ENCODE measurements around the gene DGKH.

DGKH gene

DNA sequence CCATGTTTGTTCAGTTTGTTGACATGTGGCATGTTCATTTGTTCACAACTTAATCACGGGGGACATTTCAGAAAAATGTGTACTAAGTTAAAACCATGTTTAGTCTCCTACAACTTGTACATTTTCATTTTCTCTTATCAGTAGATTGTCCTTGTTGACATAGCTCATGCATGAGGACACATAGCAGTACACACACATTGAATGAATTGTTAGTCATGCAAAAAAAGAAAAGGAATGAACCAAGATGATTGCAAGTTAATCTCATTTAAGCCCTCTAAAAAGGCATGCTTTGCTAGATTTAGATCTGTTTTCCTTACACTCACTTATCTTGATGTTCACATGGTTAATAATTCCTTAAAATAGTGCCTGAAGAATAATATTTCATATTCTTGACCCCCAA, 185.3 kb downstream of the DGKH start:
- no peak for DNase-seq (ENCODE audit: low read depth)

GRCh38 chr13:42239161-42239560, 190.7 kb downstream of the DGKH start:
- DNase-seq (ENCODE audit: low read depth): no peak

DNA sequence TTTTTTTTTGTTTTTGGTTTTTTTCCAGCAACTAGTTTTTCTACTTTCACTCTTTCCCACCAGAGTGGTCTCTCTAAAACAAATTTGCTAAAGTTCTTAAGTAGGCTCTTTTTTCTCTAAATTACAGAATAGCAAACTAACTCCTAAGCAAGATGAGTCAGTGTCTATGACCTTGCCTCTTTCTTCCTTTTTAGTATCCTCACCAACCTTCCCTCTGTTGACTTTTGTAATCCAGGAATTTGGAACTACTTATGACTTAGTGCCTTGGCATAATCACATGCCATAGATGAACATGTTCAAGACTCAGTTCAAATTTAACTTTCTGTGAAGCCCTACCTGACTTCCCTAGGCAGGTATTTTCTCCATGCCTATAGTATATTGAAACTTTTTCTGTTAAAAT, 191.2 kb downstream of the DGKH start:
- DNase-seq (ENCODE audit: low read depth): no peak

DNA sequence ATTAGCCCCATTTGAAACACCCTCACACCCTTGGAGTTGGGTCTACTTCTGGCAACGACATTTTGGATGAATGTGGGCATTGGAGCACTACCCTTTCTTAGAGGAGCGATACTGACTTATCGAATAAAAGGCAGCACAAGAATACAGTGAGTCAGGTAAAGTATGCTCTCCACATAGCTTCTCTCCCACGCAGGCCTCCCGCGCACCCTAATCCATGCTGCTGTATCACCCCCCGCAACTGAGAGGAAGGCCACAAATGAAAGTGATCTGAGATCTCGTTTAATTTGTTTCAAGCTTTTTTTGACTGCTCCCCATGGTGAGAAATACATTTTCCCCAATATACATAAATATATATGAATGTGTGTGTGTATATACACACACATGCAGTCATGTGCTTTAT, 198.1 kb downstream of the DGKH start:
- DNase-seq (ENCODE audit: low read depth): no peak

DNA sequence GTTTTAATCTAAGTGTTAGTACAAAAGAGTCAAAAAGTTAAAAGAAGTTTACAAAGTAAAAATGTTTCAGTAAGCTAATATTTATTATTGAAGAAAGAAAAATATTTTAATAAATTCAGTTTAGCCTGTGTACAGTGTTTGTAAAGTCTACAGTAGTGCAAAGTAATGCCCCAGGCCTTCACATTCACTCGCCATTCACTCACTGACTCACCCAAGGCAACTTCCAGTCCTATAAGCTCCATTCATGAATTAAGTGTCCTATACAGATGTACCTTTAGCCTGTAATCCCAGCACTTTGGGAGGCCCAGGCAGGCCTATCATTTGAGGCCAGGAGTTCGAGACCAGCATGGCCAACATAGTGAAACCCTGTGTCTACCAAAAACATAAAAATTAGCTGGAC, 199.4 kb downstream of the DGKH start:
- DNase-seq (ENCODE audit: low read depth): no peak

- DNase-seq (ENCODE audit: low read depth): no peak
Measured at GRCh38 chr13:42255886-42256285, 207.4 kb downstream of the DGKH start.

DNA sequence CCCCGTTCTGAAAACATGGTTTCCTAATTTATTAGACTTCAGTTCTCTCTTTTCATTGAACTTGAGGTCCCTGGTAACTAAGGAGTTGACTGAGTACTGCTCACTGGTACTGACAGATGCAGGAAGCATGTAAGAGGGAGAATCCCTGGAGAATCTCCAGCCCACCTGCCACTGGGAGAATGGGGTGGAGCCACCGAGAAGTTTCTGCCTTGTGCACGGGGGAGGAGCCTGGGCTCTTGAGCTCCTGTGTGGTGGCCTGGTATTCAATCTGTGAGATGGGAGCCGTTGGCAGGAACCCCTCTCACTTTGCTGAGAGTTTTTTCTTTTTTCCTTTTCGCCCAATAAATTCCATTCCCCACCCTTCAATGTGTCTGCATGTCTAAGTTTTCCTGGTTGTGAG, 210.3 kb downstream of the DGKH start:
- DNase-seq (ENCODE audit: low read depth): no peak

DNA sequence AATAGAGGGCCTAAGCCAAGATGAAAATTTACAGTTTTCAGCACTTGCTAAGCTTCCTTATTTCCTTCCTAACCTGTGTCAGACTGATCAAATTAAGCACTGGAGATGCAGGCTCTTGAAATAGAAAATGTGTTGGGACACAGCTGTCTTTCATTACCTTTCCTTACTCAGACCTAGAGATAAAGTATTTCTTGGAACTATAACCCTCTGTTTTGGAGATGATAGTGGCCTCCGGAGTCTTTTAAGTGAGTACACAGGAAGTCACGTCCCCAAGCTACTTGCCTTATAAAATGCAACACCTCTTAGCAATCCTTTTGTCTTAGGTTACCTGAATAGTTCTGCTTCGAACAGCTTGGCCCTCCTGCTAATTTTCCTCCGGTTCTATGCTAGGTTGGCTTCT, 211.1 kb downstream of the DGKH start:
- DNase-seq (ENCODE audit: low read depth): no peak

DNA sequence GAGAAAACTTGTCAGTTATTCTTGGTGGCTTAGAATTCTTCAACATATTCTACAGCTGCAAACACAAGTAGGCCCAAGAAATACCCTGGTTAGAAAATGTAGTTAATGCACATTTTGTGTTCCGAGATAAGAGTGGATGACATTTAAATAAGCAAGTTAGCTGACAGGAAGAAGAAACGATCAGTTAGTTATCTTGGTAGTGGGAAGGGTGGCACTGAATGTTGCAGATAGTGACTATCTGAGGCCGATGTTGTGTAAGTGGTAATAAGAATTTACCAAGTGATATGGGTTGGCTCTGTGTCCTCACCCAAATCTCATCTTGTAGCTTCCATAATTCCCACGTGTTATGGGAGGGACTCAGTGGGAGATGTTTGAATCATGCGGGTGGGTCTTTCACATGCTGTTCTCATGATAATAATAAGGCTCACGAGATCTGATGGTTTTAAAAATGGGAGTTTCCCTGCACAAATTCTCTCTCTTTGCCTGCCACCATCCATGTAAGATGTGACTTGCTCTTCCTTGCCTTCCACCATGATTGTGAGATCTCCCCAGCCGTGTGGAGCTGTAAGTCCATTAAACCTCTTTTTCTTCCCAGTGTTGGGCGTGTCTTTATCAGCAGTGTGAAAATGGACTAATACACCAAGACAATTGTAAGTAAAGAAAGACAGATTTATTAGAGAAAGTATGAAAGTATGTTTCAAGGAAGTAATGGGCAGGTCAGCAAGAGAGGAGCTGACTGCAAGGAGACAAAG, 212.6 kb downstream of the DGKH start:
- DNase-seq (ENCODE audit: low read depth): no peak

- DNase-seq (ENCODE audit: low read depth): no peak
Measured at GRCh38 chr13:42266473-42266872, 218.0 kb downstream of the DGKH start.

DNA sequence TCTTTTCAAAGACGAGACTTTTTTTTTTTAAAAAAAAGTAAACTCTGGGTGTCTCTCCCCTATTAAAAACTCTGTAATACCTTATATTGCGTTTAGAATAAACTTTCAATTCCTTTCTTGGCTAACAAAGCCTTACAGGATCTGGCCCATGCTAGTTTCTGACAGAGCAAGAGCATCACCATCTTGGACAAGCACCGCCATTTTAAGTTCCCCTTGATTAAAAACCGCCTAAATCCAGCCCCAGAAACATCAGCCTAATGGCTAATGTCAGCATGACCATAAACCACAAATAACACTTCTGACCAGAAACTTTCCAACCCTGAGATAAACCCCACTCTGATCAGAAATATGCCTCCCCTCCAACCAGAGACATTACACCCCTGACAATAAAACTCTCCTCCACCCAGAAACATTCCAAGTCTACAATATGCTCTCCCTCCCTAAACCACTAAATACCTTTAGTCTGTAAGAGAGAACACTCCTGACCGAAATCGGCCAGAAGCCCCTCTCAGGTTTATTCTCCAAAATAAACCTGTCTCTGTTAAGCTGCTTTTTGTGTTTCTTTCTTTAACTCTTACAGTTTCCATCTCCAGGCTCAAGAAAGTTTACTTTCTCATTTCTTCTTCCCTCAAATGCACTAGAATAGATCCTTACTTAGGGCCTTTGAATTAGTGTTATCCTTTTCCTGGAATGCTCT, 221.9 kb downstream of the DGKH start:
- DNase-seq (ENCODE audit: low read depth): no peak

DNA sequence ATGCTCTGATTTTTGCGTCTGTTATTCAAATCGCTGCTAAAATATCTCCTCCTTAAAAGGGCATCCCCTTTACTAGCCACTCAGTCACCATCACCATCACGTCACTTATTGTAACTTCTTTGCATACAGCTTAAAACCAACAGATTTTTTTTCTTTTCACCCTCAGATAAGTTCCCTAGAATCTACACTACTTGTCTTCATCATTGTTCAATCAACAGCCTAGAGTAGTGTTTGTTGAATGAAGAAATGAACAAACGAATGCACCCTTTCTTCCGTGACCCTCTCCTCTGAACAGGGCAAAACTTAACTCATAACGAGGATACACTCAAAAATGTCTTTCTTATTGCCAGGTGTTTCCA, 222.4 kb downstream of the DGKH start:
- DNase-seq (ENCODE audit: low read depth): no peak

DNA sequence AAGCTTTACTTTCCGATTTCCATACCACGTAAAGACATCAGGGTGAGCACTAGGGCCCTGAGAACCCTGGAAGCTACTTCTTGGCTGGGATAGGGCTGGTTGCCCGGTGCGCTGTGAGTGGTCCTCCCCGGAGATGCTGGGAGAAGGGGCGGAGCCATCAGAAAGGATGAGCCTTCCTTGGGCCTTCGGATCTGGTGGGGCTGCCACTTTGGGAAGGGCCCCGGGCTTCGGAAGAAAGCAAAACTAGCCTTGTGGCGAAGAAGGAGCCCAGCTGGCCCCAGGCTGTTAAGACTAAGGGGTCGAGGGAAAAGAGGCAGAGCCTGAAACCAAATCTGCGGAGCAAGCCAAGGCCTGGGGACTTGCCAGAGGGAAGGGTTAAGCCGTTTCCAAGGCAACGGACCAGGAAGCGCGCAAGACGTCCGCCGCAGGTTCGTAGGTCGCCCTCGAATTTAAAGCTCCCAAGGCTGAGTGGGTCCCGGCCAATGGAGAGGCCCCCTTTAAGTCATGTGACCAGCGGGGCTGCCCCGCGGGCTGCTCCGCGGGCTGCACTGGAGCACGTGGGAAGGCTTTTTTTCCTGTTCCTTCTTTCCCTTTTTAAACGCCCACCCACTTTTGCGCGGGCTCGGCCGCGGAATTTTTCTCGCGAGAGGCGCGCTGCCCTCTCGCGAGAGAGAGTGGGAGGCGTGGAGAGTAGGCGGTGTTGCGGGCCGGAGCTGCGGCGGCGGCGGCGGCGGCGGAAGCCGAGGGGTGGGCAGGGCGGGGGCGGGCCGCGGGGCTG, 223.1 kb downstream of the DGKH start:
- peak; percentile 87 for DNase-seq (ENCODE audit: low read depth)

- peak; percentile 24 for DNase-seq (ENCODE audit: low read depth)
Measured at GRCh38 chr13:42272115-42272803, 223.8 kb downstream of the DGKH start, which contains the start of gene AKAP11. AKAP11 (plus strand) TSS chr13:42272152; CDS start chr13:42286349, 14,197 bp downstream.

DNA sequence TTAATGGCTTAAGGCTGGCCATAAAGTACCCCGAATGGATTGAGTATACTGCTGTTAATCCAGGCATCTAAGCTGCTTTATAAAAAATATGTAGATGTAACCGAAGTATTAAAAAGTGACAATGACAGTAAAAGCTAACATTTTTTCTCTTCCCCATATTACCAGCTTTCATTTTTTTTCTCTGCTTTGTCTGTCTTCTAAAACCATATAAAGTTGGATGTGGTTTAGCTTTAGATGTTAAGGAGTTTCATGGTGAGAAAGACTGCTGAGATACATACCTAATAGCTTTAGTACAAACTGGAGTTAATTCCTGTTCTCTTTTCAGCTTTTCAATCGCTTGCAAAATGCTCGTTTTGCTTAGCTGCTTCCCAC, 224.3 kb downstream of the DGKH start:
- no peak for DNase-seq (ENCODE audit: low read depth)

- DNase-seq (ENCODE audit: low read depth): no peak
Measured at GRCh38 chr13:42274386-42275097, 226.1 kb downstream of the DGKH start.

DNA sequence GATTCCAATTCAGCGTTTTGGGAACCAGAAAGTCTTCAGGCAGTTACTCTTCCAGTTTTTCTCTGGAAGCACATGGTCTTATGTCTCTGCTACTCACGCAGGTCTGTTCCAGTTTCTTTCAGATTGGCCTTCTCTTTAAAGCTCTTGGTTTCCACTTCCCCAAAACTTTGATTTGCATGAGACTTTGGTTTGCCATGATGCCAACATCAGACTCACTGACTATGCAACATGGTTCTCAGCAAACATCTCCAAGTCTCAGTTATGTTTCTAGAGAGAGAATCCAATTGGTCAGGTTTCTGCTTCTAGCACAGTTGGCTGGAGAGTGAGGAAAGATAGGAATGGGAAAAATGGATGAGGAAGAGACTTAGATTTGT, 226.6 kb downstream of the DGKH start:
- no peak for DNase-seq (ENCODE audit: low read depth)

DNA sequence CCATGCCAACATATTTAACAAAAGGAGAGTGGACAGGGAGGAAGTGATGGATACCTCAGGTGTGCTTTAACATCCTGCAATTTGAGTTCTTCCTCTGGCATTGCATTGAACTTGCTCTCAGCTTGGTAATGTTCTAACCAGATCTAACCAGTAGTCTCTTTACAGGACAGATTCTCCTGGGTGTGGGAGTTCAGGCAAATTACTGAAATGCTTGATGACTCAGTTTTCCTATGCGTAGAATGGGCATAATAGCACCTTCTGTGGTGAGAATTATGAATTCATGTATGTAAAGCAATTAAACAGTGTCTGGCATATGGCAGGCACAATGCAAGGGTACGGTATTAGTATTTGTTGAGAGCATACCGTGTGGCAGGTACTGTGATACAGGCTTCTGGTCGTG, 227.1 kb downstream of the DGKH start:
- DNase-seq (ENCODE audit: low read depth): no peak

GRCh38 chr13:42276683-42277082, 228.2 kb downstream of the DGKH start:
- no peak for DNase-seq (ENCODE audit: low read depth)

DNA sequence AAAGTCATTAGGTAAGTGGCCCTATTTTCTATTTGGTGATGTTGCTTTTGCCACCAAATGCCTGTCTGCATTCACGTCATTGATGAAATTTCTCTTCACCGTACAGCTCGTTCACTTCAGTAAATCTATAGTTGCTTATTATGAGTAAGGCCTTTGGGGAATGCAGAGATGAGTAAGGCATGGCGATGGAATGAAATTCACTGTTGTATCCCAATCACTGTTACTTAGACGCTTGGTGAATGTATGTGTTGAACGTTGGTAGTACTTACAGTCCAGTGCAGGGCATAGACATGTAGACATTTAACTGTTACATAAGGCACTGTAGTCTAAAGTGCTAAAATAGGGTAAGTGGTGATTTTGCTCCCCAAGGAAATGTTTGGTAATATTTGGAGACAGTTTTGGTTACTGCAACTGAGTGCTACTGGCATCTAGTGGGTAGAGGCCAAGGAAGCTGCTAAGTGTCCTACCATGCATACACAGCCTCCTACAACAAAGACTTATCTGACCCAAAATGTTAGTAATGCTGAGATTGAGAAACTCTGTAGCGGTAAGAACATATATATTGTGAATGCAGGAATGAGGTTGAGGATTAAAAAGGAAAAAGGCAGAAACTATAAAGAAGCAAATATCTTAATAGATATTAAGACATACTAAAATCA, 229.3 kb downstream of the DGKH start:
- no peak for DNase-seq (ENCODE audit: low read depth)

- DNase-seq (ENCODE audit: low read depth): no peak
Measured at GRCh38 chr13:42279080-42279479, 230.6 kb downstream of the DGKH start.

All from T follicular helper cell (primary cell).